Fibroblast of the aortic adventitia (primary cell): ENCODE data around the gene GP1BA. TPM values are rescaled to one million over a fixed set of nuclear protein-coding genes. Genes with fewer than 3 reads are reported as not detected.
"Not testable (repeated sequence)": the region's sequence is repeated elsewhere in the genome, so short reads cannot be mapped to it uniquely, and the experiment has no call there.

Experiments used
- DNase-seq: peaks from one replicate; pipeline ENCODE4 v3.0.0-alpha.2; 2010; ENCODE audit warnings: low read depth
- H3K4me3 ChIP-seq: 2 replicates; pipeline ENCODE4 v1.5.1; 2011; ENCODE audit warnings: low read depth, mild to moderate bottlenecking, control low read depth, low read length, moderate library complexity
- CTCF ChIP-seq: IDR thresholded peaks from 2 replicates; pipeline ENCODE4 v1.5.1; 2011; ENCODE audit warnings: mild to moderate bottlenecking, low read length, control low read depth, inconsistent platforms; ENCODE audit not compliant: insufficient read depth
- total RNA-seq: library from RNA; depleted of rRNA; stranded (reverse); fragments of >200 nt; gene quantifications from 2 replicates; pipeline ENCODE4 v1.2.3, GENCODE V29; 2012; ENCODE audit warnings: low replicate concordance

The GP1BA gene
- total RNA-seq, 1 donor = not detected

DNA sequence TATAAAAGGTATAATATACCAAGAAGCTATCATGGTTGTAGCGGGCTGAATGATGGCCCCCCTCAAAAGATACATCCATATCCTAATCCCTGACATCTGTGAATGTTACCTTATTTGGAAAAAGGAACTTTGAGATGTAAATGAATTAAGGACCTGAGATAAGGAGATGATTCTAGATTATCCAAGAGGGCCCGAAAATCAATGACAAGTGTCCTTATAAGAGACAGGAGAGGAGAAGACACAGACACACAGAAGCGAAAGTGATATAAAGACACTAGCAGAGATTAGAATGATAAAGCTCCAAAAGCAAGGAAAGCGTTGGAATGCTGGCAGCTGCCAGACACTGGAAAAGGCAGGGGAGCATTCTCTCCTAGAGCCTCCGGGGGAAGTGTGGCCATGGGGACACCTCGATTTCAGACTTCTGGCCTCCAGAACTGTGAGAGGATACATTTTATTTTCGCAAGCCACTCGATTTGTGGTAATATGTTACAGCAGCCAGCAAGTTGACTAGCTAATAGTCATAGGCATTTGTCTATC lies 12.5 kb upstream of the GP1BA start:
- no peak overlapping the region for H3K4me3 ChIP-seq
- no peak for TF ChIP-seq CTCF
- DNase-seq = no peak

GRCh38 chr17:4920351-4921048 lies 11.6 kb upstream of the GP1BA start:
- TF ChIP-seq CTCF = no peak
- no peak overlapping the region for H3K4me3 ChIP-seq
- DNase-seq = peak; percentile 18

DNA sequence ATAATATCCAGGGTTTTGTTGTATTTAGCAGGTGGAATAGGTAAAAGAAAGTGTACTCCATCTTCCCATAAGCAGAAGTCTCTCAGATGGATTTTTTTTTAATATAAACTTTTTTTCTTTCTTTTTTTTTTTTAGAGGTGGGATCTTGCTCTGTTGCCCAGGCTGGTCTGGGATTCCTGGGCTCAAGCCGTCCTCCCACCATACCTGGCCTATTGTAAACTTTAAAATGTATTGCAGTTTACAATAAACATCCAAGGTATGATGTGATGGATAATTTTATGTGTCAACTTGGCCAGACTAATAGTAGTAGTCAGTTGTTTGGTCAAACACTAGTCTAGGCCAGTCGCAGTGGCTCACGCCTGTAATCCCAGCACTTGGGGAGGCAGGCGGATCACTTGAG lies 10.8 kb upstream of the GP1BA start:
- no peak overlapping the region for H3K4me3 ChIP-seq
- TF ChIP-seq CTCF = no peak
- DNase-seq = no peak

- DNase-seq, H3K4me3 ChIP-seq: not testable (repeated sequence)
Measured at GRCh38 chr17:4926577-4927335, 5.3 kb upstream of the GP1BA start.

DNA sequence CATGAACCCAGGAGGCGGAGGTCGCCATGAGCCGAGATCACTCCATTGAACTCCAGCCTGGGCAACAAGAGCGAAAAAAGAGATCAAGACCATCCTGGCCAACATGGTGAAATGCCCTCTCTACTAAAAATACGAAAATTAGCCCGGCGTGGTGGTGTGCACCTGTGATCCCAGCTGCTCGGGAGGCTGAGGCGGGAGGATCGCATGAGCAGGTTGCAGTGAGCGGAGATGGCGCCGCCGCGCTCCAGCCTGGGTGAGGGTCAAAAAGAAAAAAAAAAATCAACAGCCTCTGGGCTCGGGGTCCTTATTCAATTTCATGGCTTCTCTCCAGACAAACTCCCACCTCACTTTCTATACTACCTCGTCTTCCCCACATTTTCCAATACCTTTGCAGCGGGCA lies 3.2 kb upstream of the GP1BA start:
- H3K4me3 ChIP-seq = no peak overlapping the region
- no peak for TF ChIP-seq CTCF
- no peak for DNase-seq

GRCh38 chr17:4932756-4933155 lies 679 bp downstream of the GP1BA start:
- no peak overlapping the region for H3K4me3 ChIP-seq
- DNase-seq = no peak
- no peak for TF ChIP-seq CTCF

GRCh38 chr17:4933646-4934045 lies 1.6 kb downstream of the GP1BA start:
- TF ChIP-seq CTCF = no peak

More at GRCh38 chr17:4933646-4934045, 1.6 kb downstream of the GP1BA start:
- H3K4me3 ChIP-seq = no peak overlapping the region
- no peak for DNase-seq
